Measurements from ENCODE around the gene PLXNA2.

The PLXNA2 gene

GRCh38 chr1:208206092-208206698 is 38.0 kb downstream of the PLXNA2 start:
- DNase-seq (ENCODE audit: low read depth) = no peak

- DNase-seq (ENCODE audit: low read depth) = no peak
Measured at GRCh38 chr1:208205216-208206013, 38.8 kb downstream of the PLXNA2 start.

- DNase-seq (ENCODE audit: low read depth) = no peak
Measured at GRCh38 chr1:208204779-208205178, 39.4 kb downstream of the PLXNA2 start.

- no peak for DNase-seq (ENCODE audit: low read depth)
Measured at GRCh38 chr1:208203848-208204609, 40.2 kb downstream of the PLXNA2 start.

- peak; percentile 70 for DNase-seq (ENCODE audit: low read depth)
Measured at GRCh38 chr1:208203127-208203847, 40.9 kb downstream of the PLXNA2 start.

- no peak for DNase-seq (ENCODE audit: low read depth)
Measured at GRCh38 chr1:208202333-208202995, 41.7 kb downstream of the PLXNA2 start.

- DNase-seq (ENCODE audit: low read depth) = peak; percentile 81
Measured at GRCh38 chr1:208201229-208201628, 43.0 kb downstream of the PLXNA2 start.

- no peak for DNase-seq (ENCODE audit: low read depth)
Measured at GRCh38 chr1:208200116-208200515, 44.1 kb downstream of the PLXNA2 start.

- DNase-seq (ENCODE audit: low read depth) = no peak
Measured at GRCh38 chr1:208198236-208198635, 45.9 kb downstream of the PLXNA2 start.

- no peak for DNase-seq (ENCODE audit: low read depth)
Measured at GRCh38 chr1:208194944-208195343, 49.2 kb downstream of the PLXNA2 start.

GRCh38 chr1:208192995-208193394 is 51.2 kb downstream of the PLXNA2 start:
- DNase-seq (ENCODE audit: low read depth) = peak; percentile 43

GRCh38 chr1:208190784-208191183 is 53.4 kb downstream of the PLXNA2 start:
- DNase-seq (ENCODE audit: low read depth) = no peak

- DNase-seq (ENCODE audit: low read depth) = no peak
Measured at GRCh38 chr1:208189716-208190115, 54.5 kb downstream of the PLXNA2 start.

GRCh38 chr1:208189183-208189582 is 55.0 kb downstream of the PLXNA2 start:
- DNase-seq (ENCODE audit: low read depth) = no peak

- no peak for DNase-seq (ENCODE audit: low read depth)
Measured at GRCh38 chr1:208188607-208189006, 55.6 kb downstream of the PLXNA2 start.

GRCh38 chr1:208187499-208188041 is 56.6 kb downstream of the PLXNA2 start:
- no peak for DNase-seq (ENCODE audit: low read depth)

- no peak for DNase-seq (ENCODE audit: low read depth)
Measured at GRCh38 chr1:208185801-208186231, 58.4 kb downstream of the PLXNA2 start.

- no peak for DNase-seq (ENCODE audit: low read depth)
Measured at GRCh38 chr1:208184966-208185654, 59.1 kb downstream of the PLXNA2 start.

GRCh38 chr1:208183977-208184911 is 59.9 kb downstream of the PLXNA2 start:
- peak; percentile 87 for DNase-seq (ENCODE audit: low read depth)

Data from stromal cell of bone marrow (primary cell).